T-helper 2 cell (primary cell): ENCODE data around the gene PIR.

Experiments
- DNase-seq, 5 experiments: peaks; one replicate each; pipeline versions ENCODE4 v3.0.0 to v3.0.0-alpha.2; 2012 to 2022
- total RNA-seq, 2 donors: gene quantifications; one replicate each; lab custom pipeline; 2026; lab: John Stamatoyannopoulos, UW

The PIR gene
- total RNA-seq: 0 to 0.34 reads per million in 2 donors

- DNase-seq: peak in 4 of 5 experiments; percentile 6 to 61 (median 26)
Measured at GRCh38 chrX:15493118-15493962, at the start of gene PIR. TSS of gene PIR (minus strand) at chrX:15493333. CDS start at chrX:15491257, 2,076 bp downstream.

- no peak for DNase-seq
Measured at GRCh38 chrX:15530318-15530717, 37.2 kb upstream of the PIR start.

GRCh38 chrX:15529165-15529564, 36.0 kb upstream of the PIR start:
- no peak for DNase-seq

- no peak for DNase-seq
Measured at GRCh38 chrX:15525664-15526416, 32.7 kb upstream of the PIR start.

GRCh38 chrX:15524417-15524816, 31.3 kb upstream of the PIR start:
- DNase-seq: no peak

GRCh38 chrX:15523088-15523487, 30.0 kb upstream of the PIR start:
- no peak for DNase-seq

GRCh38 chrX:15522464-15522863, 29.3 kb upstream of the PIR start:
- no peak for DNase-seq

GRCh38 chrX:15515931-15516330, 22.8 kb upstream of the PIR start:
- no peak for DNase-seq

- no peak for DNase-seq
Measured at GRCh38 chrX:15514279-15514678, 21.1 kb upstream of the PIR start.

- DNase-seq: no peak
Measured at GRCh38 chrX:15512401-15512965, 19.4 kb upstream of the PIR start.

GRCh38 chrX:15511563-15511962, 18.4 kb upstream of the PIR start:
- no peak for DNase-seq

GRCh38 chrX:15509845-15510244, 16.7 kb upstream of the PIR start:
- DNase-seq: no peak

GRCh38 chrX:15507005-15507404, 13.9 kb upstream of the PIR start:
- DNase-seq: no peak

GRCh38 chrX:15505101-15505500, 12.0 kb upstream of the PIR start:
- no peak for DNase-seq

- no peak for DNase-seq
Measured at GRCh38 chrX:15504661-15505060, 11.5 kb upstream of the PIR start.

- DNase-seq: no peak
Measured at GRCh38 chrX:15501506-15501905, 8.4 kb upstream of the PIR start.

- no peak for DNase-seq
Measured at GRCh38 chrX:15500497-15500966, 7.4 kb upstream of the PIR start, which contains the start of gene BMX. TSS of gene BMX (plus strand) at chrX:15500807. CDS start at chrX:15508354, 7,547 bp downstream.

GRCh38 chrX:15499976-15500375, 6.8 kb upstream of the PIR start:
- no peak for DNase-seq

GRCh38 chrX:15498741-15499140, 5.6 kb upstream of the PIR start:
- DNase-seq: no peak

GRCh38 chrX:15497865-15498264, 4.7 kb upstream of the PIR start:
- peak in 4 of 5 experiments; percentile 5 to 30 (median 24) for DNase-seq

- DNase-seq: no peak
Measured at GRCh38 chrX:15496824-15497223, 3.7 kb upstream of the PIR start.

GRCh38 chrX:15495801-15496200, 2.7 kb upstream of the PIR start:
- no peak for DNase-seq

- peak in 1 of 5 experiments; percentile 14 for DNase-seq
Measured at GRCh38 chrX:15492469-15492868, 664 bp downstream of the PIR start.
